ENCODE measurements around the gene LTB4R2.
"Not testable (repeated sequence)": the region's sequence is repeated elsewhere in the genome, so short reads cannot be mapped to it uniquely, and the experiment has no call there.

Gene LTB4R2

GRCh38 chr14:24314377-24315193, 4.6 kb downstream of the LTB4R2 start:
- no peak overlapping the region for H3K9ac ChIP-seq (ENCODE audit: low read depth, low read length)
- no peaks in the 10 kb centered on the region for H3K9me3 ChIP-seq (ENCODE audit: control insufficient read depth, insufficient read depth, low read length)
- H3K4me1 ChIP-seq (ENCODE audit: insufficient read depth, low read length) = no peaks in the 10 kb centered on the region
- no peaks in the 10 kb centered on the region; the same call in 1 of the 2 replicates for H3K36me3 ChIP-seq (ENCODE audit: insufficient read depth, low read length)

GRCh38 chr14:24315243-24315806, 5.4 kb downstream of the LTB4R2 start:
- Histone ChIP-seq H3K36me3 (ENCODE audit: insufficient read depth, low read length) (no peaks in the 10 kb centered on the region; the same call in 1 of the 2 replicates), H3K9me3 (ENCODE audit: control insufficient read depth, insufficient read depth, low read length) (no peaks in the 10 kb centered on the region), H3K4me1 (ENCODE audit: insufficient read depth, low read length) (no peaks in the 10 kb centered on the region), H3K9ac (ENCODE audit: low read depth, low read length) (no peak overlapping the region)

- H3K9ac ChIP-seq (ENCODE audit: low read depth, low read length) = no peak overlapping the region
- no peaks in the 10 kb centered on the region for H3K4me1 ChIP-seq (ENCODE audit: insufficient read depth, low read length)
- no peaks in the 10 kb centered on the region for H3K9me3 ChIP-seq (ENCODE audit: control insufficient read depth, insufficient read depth, low read length)
- no peaks in the 10 kb centered on the region; the same call in 1 of the 2 replicates for H3K36me3 ChIP-seq (ENCODE audit: insufficient read depth, low read length)
Measured at GRCh38 chr14:24315807-24316596, 6.1 kb downstream of the LTB4R2 start.

GRCh38 chr14:24316597-24316950, 6.6 kb downstream of the LTB4R2 start:
- Histone ChIP-seq H3K4me1 (ENCODE audit: insufficient read depth, low read length) (no peaks in the 10 kb centered on the region; the same call in 1 of the 2 replicates), H3K9ac (ENCODE audit: low read depth, low read length) (no peak overlapping the region), H3K36me3 (ENCODE audit: insufficient read depth, low read length) (no peaks in the 10 kb centered on the region; the same call in 1 of the 2 replicates), H3K9me3 (ENCODE audit: control insufficient read depth, insufficient read depth, low read length) (no peaks in the 10 kb centered on the region)

GRCh38 chr14:24317141-24317928, 7.4 kb downstream of the LTB4R2 start:
- Histone ChIP-seq H3K36me3 (ENCODE audit: insufficient read depth, low read length) (no peaks in the 10 kb centered on the region), H3K9me3 (ENCODE audit: control insufficient read depth, insufficient read depth, low read length) (no peaks in the 10 kb centered on the region), H3K9ac (ENCODE audit: low read depth, low read length) (no peak overlapping the region), H3K4me1 (ENCODE audit: insufficient read depth, low read length) (no peaks in the 10 kb centered on the region; the same call in 1 of the 2 replicates)

- H3K4me1 ChIP-seq (ENCODE audit: insufficient read depth, low read length) = no peaks in the 10 kb centered on the region; the same call in 1 of the 2 replicates
- H3K9ac ChIP-seq (ENCODE audit: low read depth, low read length) = no peak overlapping the region
- no peaks in the 10 kb centered on the region for H3K36me3 ChIP-seq (ENCODE audit: insufficient read depth, low read length)
- no peaks in the 10 kb centered on the region for H3K9me3 ChIP-seq (ENCODE audit: control insufficient read depth, insufficient read depth, low read length)
Measured at GRCh38 chr14:24321212-24321975, 11.5 kb downstream of the LTB4R2 start.

- no peak overlapping the region for H3K9ac ChIP-seq (ENCODE audit: low read depth, low read length)
- peaks cover 4% of the 10 kb centered on the region; the same call in 1 of the 2 replicates for H3K4me1 ChIP-seq (ENCODE audit: insufficient read depth, low read length)
- no peaks in the 10 kb centered on the region for H3K36me3 ChIP-seq (ENCODE audit: insufficient read depth, low read length)
- H3K9me3 ChIP-seq (ENCODE audit: control insufficient read depth, insufficient read depth, low read length) = no peaks in the 10 kb centered on the region
Measured at GRCh38 chr14:24322672-24323071, 12.7 kb downstream of the LTB4R2 start.

- H3K9ac ChIP-seq (ENCODE audit: low read depth, low read length) = no peak overlapping the region
- no peaks in the 10 kb centered on the region for H3K9me3 ChIP-seq (ENCODE audit: control insufficient read depth, insufficient read depth, low read length)
- H3K4me1 ChIP-seq (ENCODE audit: insufficient read depth, low read length) = peaks cover 4% of the 10 kb centered on the region; the same call in 1 of the 2 replicates
Measured at GRCh38 chr14:24323341-24323740, 13.4 kb downstream of the LTB4R2 start.

GRCh38 chr14:24324024-24324423, 14.1 kb downstream of the LTB4R2 start:
- H3K36me3 ChIP-seq (ENCODE audit: insufficient read depth, low read length) = no peaks in the 10 kb centered on the region
- H3K4me1 ChIP-seq (ENCODE audit: insufficient read depth, low read length) = peaks cover 4% of the 10 kb centered on the region; the same call in 1 of the 2 replicates
- no peak overlapping the region for H3K9ac ChIP-seq (ENCODE audit: low read depth, low read length)
- no peaks in the 10 kb centered on the region for H3K9me3 ChIP-seq (ENCODE audit: control insufficient read depth, insufficient read depth, low read length)

More at GRCh38 chr14:24323341-24323740, 13.4 kb downstream of the LTB4R2 start:
- H3K36me3 ChIP-seq (ENCODE audit: insufficient read depth, low read length) = no peaks in the 10 kb centered on the region

GRCh38 chr14:24325041-24325530, 15.1 kb downstream of the LTB4R2 start:
- no peaks in the 10 kb centered on the region for H3K9me3 ChIP-seq (ENCODE audit: control insufficient read depth, insufficient read depth, low read length)
- no peaks in the 10 kb centered on the region for H3K36me3 ChIP-seq (ENCODE audit: insufficient read depth, low read length)
- H3K4me1 ChIP-seq (ENCODE audit: insufficient read depth, low read length) = peaks cover 4% of the 10 kb centered on the region; the same call in 1 of the 2 replicates
- H3K9ac ChIP-seq (ENCODE audit: low read depth, low read length) = no peak overlapping the region

GRCh38 chr14:24325963-24326362, 16.0 kb downstream of the LTB4R2 start:
- Histone ChIP-seq H3K36me3 (ENCODE audit: insufficient read depth, low read length) (no peaks in the 10 kb centered on the region), H3K4me1 (ENCODE audit: insufficient read depth, low read length) (peaks cover 4% of the 10 kb centered on the region; the same call in 1 of the 2 replicates), H3K9ac (ENCODE audit: low read depth, low read length) (no peak overlapping the region), H3K9me3 (ENCODE audit: control insufficient read depth, insufficient read depth, low read length) (no peaks in the 10 kb centered on the region)

- H3K9ac ChIP-seq (ENCODE audit: low read depth, low read length) = no peak overlapping the region
- no peaks in the 10 kb centered on the region for H3K36me3 ChIP-seq (ENCODE audit: insufficient read depth, low read length)
- H3K9me3 ChIP-seq (ENCODE audit: control insufficient read depth, insufficient read depth, low read length) = no peaks in the 10 kb centered on the region
- peaks cover 4% of the 10 kb centered on the region; the same call in 1 of the 2 replicates for H3K4me1 ChIP-seq (ENCODE audit: insufficient read depth, low read length)
Measured at GRCh38 chr14:24327303-24327702, 17.4 kb downstream of the LTB4R2 start.

GRCh38 chr14:24327914-24328313, 18.0 kb downstream of the LTB4R2 start:
- H3K9me3 ChIP-seq (ENCODE audit: control insufficient read depth, insufficient read depth, low read length) = not testable (repeated sequence)

More at GRCh38 chr14:24327914-24328313, 18.0 kb downstream of the LTB4R2 start:
- H3K4me1 ChIP-seq (ENCODE audit: insufficient read depth, low read length); H3K36me3 ChIP-seq (ENCODE audit: insufficient read depth, low read length); H3K9ac ChIP-seq (ENCODE audit: low read depth, low read length): not testable (repeated sequence)

Data from ES-I3 (cell line).